ENCODE measurements around the gene GID4. TPM values are rescaled to one million over a fixed set of nuclear protein-coding genes. Genes with fewer than 3 reads are reported as not detected.

GID4 gene
- polyA plus RNA-seq, 3 donors: 4.1 to 6.0 (median 4.4) TPM

DNA sequence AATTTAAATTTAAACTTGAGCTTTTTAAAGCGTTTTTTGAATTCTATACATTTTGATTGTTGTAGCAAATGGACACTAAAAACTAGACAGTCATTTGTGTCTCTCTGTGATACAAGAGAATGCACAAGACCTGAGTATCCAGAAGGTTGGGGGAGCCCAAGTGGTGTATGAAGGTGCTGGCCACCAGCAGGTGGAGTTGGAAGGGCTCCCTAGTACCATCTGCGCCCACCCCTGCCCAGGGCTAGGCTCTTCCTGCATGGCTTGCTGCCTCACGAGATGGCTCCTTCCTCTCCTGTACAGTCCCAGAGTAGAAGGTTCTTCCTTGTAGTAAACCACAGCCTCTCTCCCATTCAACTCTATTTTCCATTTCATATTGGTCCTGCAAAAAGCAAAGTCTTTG is 17.0 kb downstream of the GID4 start:
- WGBS (ENCODE audit: insufficient coverage): 50% methylated on average over 2 of the region's 3 CpGs
- H3K4me3 ChIP-seq (replicated peaks in 1 of 3; ENCODE audit: low read depth in 2 of 3, low read length in 3 of 3): no peak overlapping the region
- Mint-ChIP-seq H3K9me3 (no peaks in the 10 kb centered on the region), H3K4me1 (peaks cover 5% of the 10 kb centered on the region), H3K4me3 (no peak overlapping the region), H3K36me3 (peaks cover 54 to 77% of the 10 kb centered on the region in 2 donors), H3K27me3 (ENCODE audit: low read depth in 3 of 3) (no peaks in the 10 kb centered on the region), H3K27ac (peak overlapping the region in 3 of 7 donors; percentile 24 to 75 (median 54))
- H3K27ac ChIP-seq (ENCODE audit: low read depth in 1 of 2, low read length in 2 of 2): no peak overlapping the region
- no peaks in the 10 kb centered on the region for H3K27me3 ChIP-seq (ENCODE audit: control insufficient read depth in 2 of 2, insufficient read depth in 2 of 2, low read length in 2 of 2)
- no peak overlapping the region for H2AFZ ChIP-seq (ENCODE audit: insufficient read depth, low read depth, low read length, poor library complexity, severe bottlenecking)
- peaks cover 37 to 71% of the 10 kb centered on the region in 2 donors for H3K36me3 ChIP-seq (replicated peaks in 1 of 2; ENCODE audit: control insufficient read depth in 1 of 2, insufficient read depth in 2 of 2, low read length in 2 of 2)
- TF ChIP-seq, protein P1, sequence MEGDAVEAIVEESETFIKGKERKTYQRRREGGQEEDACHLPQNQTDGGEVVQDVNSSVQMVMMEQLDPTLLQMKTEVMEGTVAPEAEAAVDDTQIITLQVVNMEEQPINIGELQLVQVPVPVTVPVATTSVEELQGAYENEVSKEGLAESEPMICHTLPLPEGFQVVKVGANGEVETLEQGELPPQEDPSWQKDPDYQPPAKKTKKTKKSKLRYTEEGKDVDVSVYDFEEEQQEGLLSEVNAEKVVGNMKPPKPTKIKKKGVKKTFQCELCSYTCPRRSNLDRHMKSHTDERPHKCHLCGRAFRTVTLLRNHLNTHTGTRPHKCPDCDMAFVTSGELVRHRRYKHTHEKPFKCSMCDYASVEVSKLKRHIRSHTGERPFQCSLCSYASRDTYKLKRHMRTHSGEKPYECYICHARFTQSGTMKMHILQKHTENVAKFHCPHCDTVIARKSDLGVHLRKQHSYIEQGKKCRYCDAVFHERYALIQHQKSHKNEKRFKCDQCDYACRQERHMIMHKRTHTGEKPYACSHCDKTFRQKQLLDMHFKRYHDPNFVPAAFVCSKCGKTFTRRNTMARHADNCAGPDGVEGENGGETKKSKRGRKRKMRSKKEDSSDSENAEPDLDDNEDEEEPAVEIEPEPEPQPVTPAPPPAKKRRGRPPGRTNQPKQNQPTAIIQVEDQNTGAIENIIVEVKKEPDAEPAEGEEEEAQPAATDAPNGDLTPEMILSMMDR (IDR thresholded peaks at IDR 0.05): no peak
- no peak for DNase-seq
- no peaks in the 10 kb centered on the region for H4K20me1 ChIP-seq (ENCODE audit: insufficient read depth, low read length)
- no peaks in the 10 kb centered on the region for H3K9me3 ChIP-seq (replicated peaks in 1 of 2; ENCODE audit: control insufficient read depth in 1 of 2, insufficient read depth in 1 of 2, low read length in 2 of 2)
- no peaks in the 10 kb centered on the region for H3K79me2 ChIP-seq (ENCODE audit: insufficient read depth, low read length)
- no peak overlapping the region for H3K4me2 ChIP-seq (replicated peaks; ENCODE audit: extremely low read depth, low read length, poor library complexity, severe bottlenecking)
- H3K9ac ChIP-seq (ENCODE audit: insufficient read depth, low read length, poor library complexity, severe bottlenecking): no peak overlapping the region
- intact Hi-C loops (cut with micrococcal nuclease): no loop called here
- H3K4me1 ChIP-seq (ENCODE audit: control insufficient read depth in 1 of 2, insufficient read depth in 2 of 2, low read length in 2 of 2): no peaks in the 10 kb centered on the region

GRCh38 chr17:18059283-18059682 is 20.1 kb downstream of the GID4 start:
- Mint-ChIP-seq H3K4me1 (peaks cover 5% of the 10 kb centered on the region), H3K4me3 (no peak overlapping the region), H3K27ac (peak overlapping the region in 1 of 7 donors; percentile 46), H3K27me3 (ENCODE audit: low read depth in 3 of 3) (no peaks in the 10 kb centered on the region), H3K9me3 (peaks cover 0 to 2% (median 0%) of the 10 kb centered on the region in 7 donors), H3K36me3 (peaks cover 70 to 93% of the 10 kb centered on the region in 2 donors)
- Histone ChIP-seq H2AFZ (ENCODE audit: insufficient read depth, low read depth, low read length, poor library complexity, severe bottlenecking) (no peak overlapping the region), H3K9ac (ENCODE audit: insufficient read depth, low read length, poor library complexity, severe bottlenecking) (no peak overlapping the region), H4K20me1 (ENCODE audit: insufficient read depth, low read length) (no peaks in the 10 kb centered on the region), H3K4me2 (replicated peaks; ENCODE audit: extremely low read depth, low read length, poor library complexity, severe bottlenecking) (no peak overlapping the region), H3K27ac (ENCODE audit: low read depth in 1 of 2, low read length in 2 of 2) (no peak overlapping the region), H3K9me3 (replicated peaks in 1 of 2; ENCODE audit: control insufficient read depth in 1 of 2, insufficient read depth in 1 of 2, low read length in 2 of 2) (no peaks in the 10 kb centered on the region), H3K36me3 (replicated peaks in 1 of 2; ENCODE audit: control insufficient read depth in 1 of 2, insufficient read depth in 2 of 2, low read length in 2 of 2) (peaks cover 47 to 81% of the 10 kb centered on the region in 2 donors), H3K27me3 (ENCODE audit: control insufficient read depth in 2 of 2, insufficient read depth in 2 of 2, low read length in 2 of 2) (no peaks in the 10 kb centered on the region), H3K4me3 (replicated peaks in 1 of 3; ENCODE audit: low read depth in 2 of 3, low read length in 3 of 3) (no peak overlapping the region), H3K4me1 (ENCODE audit: control insufficient read depth in 1 of 2, insufficient read depth in 2 of 2, low read length in 2 of 2) (no peaks in the 10 kb centered on the region), H3K79me2 (ENCODE audit: insufficient read depth, low read length) (no peaks in the 10 kb centered on the region)
- DNase-seq: no peak
- intact Hi-C loops (cut with micrococcal nuclease): no loop called here
- TF ChIP-seq, protein P1 (IDR thresholded peaks at IDR 0.05): no peak
- WGBS (ENCODE audit: insufficient coverage): 50% methylated on average over 3 of the region's 5 CpGs
